Measurements from ENCODE around the gene DNAJB8. TPM values are rescaled to one million over a fixed set of nuclear protein-coding genes. Genes with fewer than 3 reads are reported as not detected.

The DNAJB8 gene
- total RNA-seq, 1 experiment from 2014 or later: not detected

DNA sequence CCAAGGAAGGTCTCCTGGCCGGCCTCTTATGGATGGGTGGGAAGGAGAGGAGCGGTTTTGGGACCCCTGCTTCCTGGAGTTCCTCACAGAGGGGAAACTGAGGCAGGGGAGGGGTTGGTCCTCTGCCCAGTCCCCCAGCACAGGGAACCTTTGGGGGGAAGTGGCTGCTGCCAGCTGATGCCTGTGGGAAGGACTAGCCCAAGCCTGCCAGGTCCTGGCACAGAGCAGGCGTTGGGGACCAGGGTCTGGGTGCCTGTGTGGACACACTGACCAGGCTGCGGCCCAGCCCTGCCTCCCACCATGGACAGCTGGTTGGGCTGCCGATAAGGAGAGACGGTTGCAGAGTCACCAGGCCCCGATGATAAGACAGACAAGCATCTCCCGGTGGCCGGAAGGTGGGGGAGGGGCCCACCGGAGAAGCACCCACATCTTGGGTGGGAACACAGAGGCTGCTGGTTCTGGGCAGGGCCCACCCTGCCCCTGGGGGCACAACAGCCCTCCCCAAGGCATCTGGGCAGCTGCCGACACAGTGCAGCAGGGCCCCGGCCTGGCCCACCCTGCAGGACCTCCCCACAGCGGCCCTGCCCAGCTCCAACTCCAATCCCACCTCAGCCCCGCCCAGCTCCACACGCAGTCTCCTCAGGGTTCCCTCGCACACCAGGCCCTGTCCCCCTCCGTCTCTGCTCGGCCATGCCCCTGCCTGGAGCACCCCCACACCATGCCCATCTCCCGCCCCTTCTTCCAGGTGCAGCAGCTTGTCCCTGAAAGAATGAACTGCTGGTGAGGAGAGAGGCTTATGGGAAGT, 50.7 kb downstream of the DNAJB8 start:
- Histone ChIP-seq H3K56ac (ENCODE audit: insufficient read length, low read depth, low read length) (no peak overlapping the region), H2AFZ (ENCODE audit: low read length) (no peak overlapping the region), H4K91ac (ENCODE audit: insufficient read length, low read depth, low read length) (no peak overlapping the region), H2BK20ac (ENCODE audit: low read depth, low read length, poor library complexity, severe bottlenecking) (no peak overlapping the region), H3T11ph (ENCODE audit: low read length) (no peak overlapping the region), H4K5ac (ENCODE audit: insufficient read length, low read depth, low read length) (no peak overlapping the region), H3K9me3 (ENCODE audit: control insufficient read depth, low read depth, low read length) (no peaks in the 10 kb centered on the region), H3K4ac (ENCODE audit: low read depth, low read length) (no peak overlapping the region), H3K79me2 (ENCODE audit: insufficient read depth, low read length) (no peaks in the 10 kb centered on the region), H2BK120ac (ENCODE audit: low read depth, low read length, poor library complexity, severe bottlenecking) (no peak overlapping the region), H3K27me3 (ENCODE audit: insufficient read depth, low read length) (no peaks in the 10 kb centered on the region), H3K18ac (ENCODE audit: insufficient read length, low read depth, low read length) (no peak overlapping the region), H4K8ac (replicated peaks; ENCODE audit: insufficient read length, low read depth, low read length) (no peak overlapping the region), H2BK5ac (ENCODE audit: insufficient read length, low read length) (no peak overlapping the region), H2BK12ac (ENCODE audit: insufficient read length, low read depth, low read length) (no peak overlapping the region), H2BK15ac (ENCODE audit: low read depth, low read length) (no peak overlapping the region), H3K4me2 (ENCODE audit: insufficient read depth, insufficient read length, low read length) (no peak overlapping the region), H3K4me1 (ENCODE audit: insufficient read depth, low read length) (no peaks in the 10 kb centered on the region; the same call in 1 of the 2 replicates), H3K9ac (ENCODE audit: extremely low read depth, insufficient read length, low read length) (no peak overlapping the region), H3K14ac (ENCODE audit: insufficient read depth, low read length) (no peak overlapping the region), H3K23me2 (ENCODE audit: insufficient read length, low read depth, low read length, poor library complexity, severe bottlenecking) (no peaks in the 10 kb centered on the region), H4K20me1 (ENCODE audit: control insufficient read depth, insufficient read depth, insufficient read length) (no peaks in the 10 kb centered on the region), H2AK5ac (ENCODE audit: insufficient read length, low read length) (no peak overlapping the region), H3K27ac (ENCODE audit: insufficient read length, low read depth, low read length) (no peak overlapping the region), H3K23ac (ENCODE audit: insufficient read length, low read depth, low read length) (no peak overlapping the region), H3K79me1 (ENCODE audit: insufficient read depth, low read depth, low read length, poor library complexity, severe bottlenecking) (no peaks in the 10 kb centered on the region)
- no CpG with 5 or more reads among the region's 19 CpGs for WGBS (ENCODE audit: extremely low coverage, insufficient read length, low lambda C conversion rate)
- H3K27ac Mint-ChIP-seq: no peak overlapping the region; a peak in 1 of 7 replicates
- H3K4me3 Mint-ChIP-seq: no peak overlapping the region
- H3K36me3 Mint-ChIP-seq (ENCODE audit: insufficient read depth in 1 of 3, low read depth in 3 of 3): peaks cover 0 to 5% (median 4%) of the 10 kb centered on the region in 3 experiments; a peak in 2 of 7 replicates
- TF ChIP-seq, protein P1, sequence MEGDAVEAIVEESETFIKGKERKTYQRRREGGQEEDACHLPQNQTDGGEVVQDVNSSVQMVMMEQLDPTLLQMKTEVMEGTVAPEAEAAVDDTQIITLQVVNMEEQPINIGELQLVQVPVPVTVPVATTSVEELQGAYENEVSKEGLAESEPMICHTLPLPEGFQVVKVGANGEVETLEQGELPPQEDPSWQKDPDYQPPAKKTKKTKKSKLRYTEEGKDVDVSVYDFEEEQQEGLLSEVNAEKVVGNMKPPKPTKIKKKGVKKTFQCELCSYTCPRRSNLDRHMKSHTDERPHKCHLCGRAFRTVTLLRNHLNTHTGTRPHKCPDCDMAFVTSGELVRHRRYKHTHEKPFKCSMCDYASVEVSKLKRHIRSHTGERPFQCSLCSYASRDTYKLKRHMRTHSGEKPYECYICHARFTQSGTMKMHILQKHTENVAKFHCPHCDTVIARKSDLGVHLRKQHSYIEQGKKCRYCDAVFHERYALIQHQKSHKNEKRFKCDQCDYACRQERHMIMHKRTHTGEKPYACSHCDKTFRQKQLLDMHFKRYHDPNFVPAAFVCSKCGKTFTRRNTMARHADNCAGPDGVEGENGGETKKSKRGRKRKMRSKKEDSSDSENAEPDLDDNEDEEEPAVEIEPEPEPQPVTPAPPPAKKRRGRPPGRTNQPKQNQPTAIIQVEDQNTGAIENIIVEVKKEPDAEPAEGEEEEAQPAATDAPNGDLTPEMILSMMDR (conservative IDR thresholded peaks at IDR 0.05): no peak
- peaks cover 0 to 4% of the 10 kb centered on the region in 2 experiments; a peak in 1 of 5 replicates for H3K9me3 Mint-ChIP-seq
- H3K27me3 Mint-ChIP-seq (ENCODE audit: low read depth): peaks cover 6% of the 10 kb centered on the region
- no peak for DNase-seq
- peaks cover 24 to 42% of the 10 kb centered on the region in 2 experiments for H3K4me1 Mint-ChIP-seq

Measured in H9 (cell line).